ENCODE measurements around the gene KRTAP24-1. TPM values are rescaled to one million over a fixed set of nuclear protein-coding genes. Genes with fewer than 3 reads are reported as not detected.

KRTAP24-1 gene
- total and polyA plus RNA-seq, 4 donors, result not detected

DNA sequence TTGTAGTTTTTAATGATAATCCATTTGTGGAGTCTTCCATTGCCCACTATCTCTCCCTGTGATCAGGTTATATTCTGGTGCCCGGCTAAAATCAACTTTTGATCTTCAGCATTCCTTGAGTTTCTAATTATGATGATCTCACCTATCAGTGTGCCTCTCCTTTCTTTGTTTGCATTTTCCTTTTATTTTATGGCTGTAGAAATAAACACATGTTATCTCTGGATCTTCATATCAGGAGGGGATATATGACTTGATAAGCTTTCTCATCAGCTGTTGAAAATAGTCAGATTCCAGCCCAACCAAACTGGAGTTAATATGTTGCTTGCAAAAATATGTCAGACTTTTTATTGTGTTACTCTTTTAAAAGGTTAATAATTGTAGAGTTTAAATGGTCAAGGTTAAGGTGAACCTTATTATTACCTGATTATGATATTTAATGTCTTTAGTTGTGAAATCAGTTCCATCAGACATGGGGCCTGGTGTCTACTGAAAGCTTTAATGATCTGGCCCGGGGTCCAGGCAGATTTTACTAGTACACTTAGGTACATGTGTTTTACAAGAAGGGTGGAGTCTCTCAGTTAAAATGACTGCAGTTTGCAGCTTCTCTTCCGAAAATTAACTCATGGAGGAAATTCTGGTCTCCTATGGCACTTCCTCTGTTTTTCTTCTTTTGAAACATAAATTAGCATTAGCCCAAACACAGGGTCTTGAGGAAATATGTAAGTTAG lies 12.8 kb downstream of the KRTAP24-1 start:
- Histone ChIP-seq H3K9me3 (ENCODE audit: control insufficient read depth in 4 of 4, insufficient read depth in 3 of 4, low read length in 3 of 4) (peaks cover 0 to 3% (median 0%) of the 10 kb centered on the region in 4 donors), H3K4me1 (ENCODE audit: control insufficient read depth in 5 of 5, insufficient read depth in 5 of 5, low read length in 5 of 5) (no peaks in the 10 kb centered on the region), H3K36me3 (ENCODE audit: control insufficient read depth in 4 of 4, insufficient read depth in 4 of 4, low read length in 4 of 4) (no peaks in the 10 kb centered on the region), H3K4me3 (no peak overlapping the region), H3K27ac (ENCODE audit: low read depth in 1 of 2, low read length in 1 of 2) (no peak overlapping the region), H3K27me3 (ENCODE audit: control insufficient read depth in 3 of 3, insufficient read depth in 3 of 3, low read length in 2 of 3) (no peaks in the 10 kb centered on the region), H3K9ac (ENCODE audit: insufficient read depth in 1 of 2, low read length in 2 of 2) (no peak overlapping the region)
- ATAC-seq (ENCODE audit: insufficient read depth, low FRiP score) (no peak), DNase-seq (no peak)
- WGBS, 2 donors, result 48 to 59% methylated on average over 3 of the region's 3 CpGs
- TF ChIP-seq, protein P1, sequence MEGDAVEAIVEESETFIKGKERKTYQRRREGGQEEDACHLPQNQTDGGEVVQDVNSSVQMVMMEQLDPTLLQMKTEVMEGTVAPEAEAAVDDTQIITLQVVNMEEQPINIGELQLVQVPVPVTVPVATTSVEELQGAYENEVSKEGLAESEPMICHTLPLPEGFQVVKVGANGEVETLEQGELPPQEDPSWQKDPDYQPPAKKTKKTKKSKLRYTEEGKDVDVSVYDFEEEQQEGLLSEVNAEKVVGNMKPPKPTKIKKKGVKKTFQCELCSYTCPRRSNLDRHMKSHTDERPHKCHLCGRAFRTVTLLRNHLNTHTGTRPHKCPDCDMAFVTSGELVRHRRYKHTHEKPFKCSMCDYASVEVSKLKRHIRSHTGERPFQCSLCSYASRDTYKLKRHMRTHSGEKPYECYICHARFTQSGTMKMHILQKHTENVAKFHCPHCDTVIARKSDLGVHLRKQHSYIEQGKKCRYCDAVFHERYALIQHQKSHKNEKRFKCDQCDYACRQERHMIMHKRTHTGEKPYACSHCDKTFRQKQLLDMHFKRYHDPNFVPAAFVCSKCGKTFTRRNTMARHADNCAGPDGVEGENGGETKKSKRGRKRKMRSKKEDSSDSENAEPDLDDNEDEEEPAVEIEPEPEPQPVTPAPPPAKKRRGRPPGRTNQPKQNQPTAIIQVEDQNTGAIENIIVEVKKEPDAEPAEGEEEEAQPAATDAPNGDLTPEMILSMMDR (IDR thresholded peaks at IDR 0.05; ENCODE audit: control extremely low read depth, extremely low read depth), result no peak

DNA sequence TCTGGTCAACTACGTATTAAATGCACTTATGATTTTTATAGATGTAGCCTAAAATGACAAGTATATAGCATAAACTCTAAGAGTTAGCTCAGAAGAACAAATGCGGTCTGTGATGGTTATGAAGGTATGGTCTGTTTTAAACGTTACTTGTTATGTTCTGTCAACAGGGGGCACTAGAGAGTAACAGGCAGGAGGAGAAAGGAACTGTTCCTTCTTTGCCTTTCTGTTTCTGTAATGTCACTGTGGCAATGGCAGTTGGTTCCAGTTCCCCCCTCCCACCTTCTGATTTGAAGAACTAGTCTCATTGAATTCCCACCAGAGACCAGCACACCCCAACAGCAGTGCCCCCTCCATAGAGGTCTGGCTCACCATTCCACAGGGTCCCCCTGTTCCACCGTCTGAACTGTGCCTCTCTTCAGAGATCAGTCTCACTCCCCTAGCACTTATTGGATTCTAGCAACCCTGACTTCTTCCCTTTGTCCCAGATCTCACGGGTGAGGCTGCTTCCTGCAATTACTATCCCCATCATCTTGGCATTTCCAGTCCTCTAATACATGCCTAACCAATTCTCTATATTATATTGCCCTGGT lies 14.0 kb downstream of the KRTAP24-1 start:
- Histone ChIP-seq H3K9ac (ENCODE audit: insufficient read depth in 1 of 2, low read length in 2 of 2) (no peak overlapping the region), H3K9me3 (ENCODE audit: control insufficient read depth in 4 of 4, insufficient read depth in 3 of 4, low read length in 3 of 4) (peaks cover 0 to 3% (median 0%) of the 10 kb centered on the region in 4 donors), H3K4me1 (ENCODE audit: control insufficient read depth in 5 of 5, insufficient read depth in 5 of 5, low read length in 5 of 5) (no peaks in the 10 kb centered on the region), H3K27me3 (ENCODE audit: control insufficient read depth in 3 of 3, insufficient read depth in 3 of 3, low read length in 2 of 3) (no peaks in the 10 kb centered on the region), H3K36me3 (ENCODE audit: control insufficient read depth in 4 of 4, insufficient read depth in 4 of 4, low read length in 4 of 4) (no peaks in the 10 kb centered on the region), H3K4me3 (no peak overlapping the region), H3K27ac (ENCODE audit: low read depth in 1 of 2, low read length in 1 of 2) (no peak overlapping the region)
- ATAC-seq (ENCODE audit: insufficient read depth, low FRiP score) (no peak), DNase-seq (no peak)
- TF ChIP-seq, protein P1 (IDR thresholded peaks at IDR 0.05; ENCODE audit: control extremely low read depth, extremely low read depth), result no peak
- WGBS, 2 donors, result 69% methylated on average over 5 of the region's 5 CpGs

DNA sequence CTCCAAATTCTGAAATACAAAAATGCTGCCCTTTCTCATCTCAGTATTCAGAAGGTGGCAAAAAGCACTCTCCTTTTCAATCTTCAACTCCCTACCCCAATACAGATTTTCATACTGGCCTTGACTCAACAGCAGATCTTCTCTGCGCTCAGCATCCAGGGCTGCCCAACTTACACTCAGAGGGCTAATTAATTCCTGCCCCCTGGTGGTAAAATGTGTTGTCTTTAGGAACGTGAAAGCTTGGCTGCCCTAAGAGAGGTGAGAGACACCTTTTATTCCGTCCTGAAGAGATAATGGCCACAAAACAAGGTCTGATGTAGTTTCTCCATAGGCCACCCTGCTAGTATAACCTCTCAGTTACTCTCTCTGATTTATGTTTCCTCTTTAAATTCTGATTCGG lies 25.0 kb downstream of the KRTAP24-1 start:
- H3K9me3 ChIP-seq (ENCODE audit: control insufficient read depth in 4 of 4, insufficient read depth in 3 of 4, low read length in 3 of 4), result no peaks in the 10 kb centered on the region
- H3K36me3 ChIP-seq (ENCODE audit: control insufficient read depth in 4 of 4, insufficient read depth in 4 of 4, low read length in 4 of 4), result no peaks in the 10 kb centered on the region
- 71 to 73% methylated on average over 4 of the region's 4 CpGs for WGBS, 2 donors
- H3K4me3 ChIP-seq, result no peak overlapping the region
- ATAC-seq (ENCODE audit: insufficient read depth, low FRiP score) (no peak), DNase-seq (peak in 1 of 3 donors; percentile 16)
- H3K4me1 ChIP-seq (ENCODE audit: control insufficient read depth in 5 of 5, insufficient read depth in 5 of 5, low read length in 5 of 5), result no peaks in the 10 kb centered on the region
- no peak overlapping the region for H3K9ac ChIP-seq (ENCODE audit: insufficient read depth in 1 of 2, low read length in 2 of 2)
- no peaks in the 10 kb centered on the region for H3K27me3 ChIP-seq (ENCODE audit: control insufficient read depth in 3 of 3, insufficient read depth in 3 of 3, low read length in 2 of 3)
- TF ChIP-seq, protein P1 (IDR thresholded peaks at IDR 0.05; ENCODE audit: control extremely low read depth, extremely low read depth), result no peak
- no peak overlapping the region for H3K27ac ChIP-seq (ENCODE audit: low read depth in 1 of 2, low read length in 1 of 2)

Data from lung (tissue), 12 donors.